C4-2B (cell line): ENCODE data around the gene DIAPH2.

Experiments used
- CTCF ChIP-seq: fragments of 450-650 bp; conservative IDR thresholded peaks from 2 replicates; pipeline ENCODE4 v1.5.1; 2017; ENCODE audit warnings: mild to moderate bottlenecking
- ZFX ChIP-seq: fragments of 450-650 bp; IDR thresholded peaks from 2 replicates; pipeline ENCODE4 v1.6.1; 2017

- TF ChIP-seq CTCF, result no peak
- no peak for TF ChIP-seq ZFX
Observed at GRCh38 chrX:97366237-97366636, 681.6 kb downstream of the DIAPH2 start.
